GM12872 (cell line): ENCODE results near the gene COL23A1.

Experiments used
- CTCF ChIP-seq: IDR thresholded peaks from 3 replicates; pipeline ENCODE4 v1.5.1; 2011; ENCODE audit warnings: low read depth, mild to moderate bottlenecking, low read length, moderate library complexity; ENCODE audit not compliant: insufficient read depth

The COL23A1 gene

DNA sequence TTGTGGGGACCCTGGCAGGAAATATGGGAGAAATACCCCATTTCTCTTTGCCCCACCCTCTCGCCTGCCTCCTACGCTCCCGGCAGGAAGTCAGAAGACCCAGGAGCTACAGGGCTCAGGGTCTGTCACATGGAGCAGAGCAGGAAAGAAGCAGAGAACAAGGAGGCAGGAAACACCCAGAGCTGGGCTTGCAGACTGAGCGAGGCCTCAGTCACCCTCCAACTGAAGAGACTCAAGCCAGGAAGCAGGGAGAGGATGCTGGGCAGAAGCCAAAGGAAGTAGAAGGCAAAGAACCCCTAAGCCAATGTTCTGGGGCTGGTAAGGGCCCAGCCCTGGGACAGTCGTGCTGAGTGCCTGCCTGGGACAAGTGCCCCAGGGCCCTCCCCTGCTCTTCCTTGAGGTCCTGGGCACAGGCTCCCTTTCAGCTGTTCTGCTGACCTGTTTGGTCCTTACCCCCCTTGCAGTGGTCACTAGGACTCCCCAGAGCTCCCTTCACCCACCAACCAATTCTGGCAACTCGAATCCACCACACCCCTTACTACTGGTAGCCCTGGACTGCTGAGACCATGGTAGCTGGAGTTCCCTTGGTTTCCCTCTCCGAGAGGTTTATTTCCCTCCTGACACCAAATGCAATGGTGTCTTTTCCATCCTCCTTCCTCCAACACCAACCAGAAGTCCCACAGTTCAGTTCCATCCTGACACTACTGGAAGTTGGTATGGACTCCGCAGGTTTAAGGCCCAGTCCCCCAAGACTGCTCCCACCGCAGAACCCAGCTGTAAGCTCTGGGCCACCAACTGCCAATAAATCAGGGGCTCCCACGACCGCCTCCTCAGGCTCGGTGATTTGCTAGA lies 157.5 kb downstream of the COL23A1 start:
- TF ChIP-seq CTCF, result no peak

GRCh38 chr5:178431782-178432165 lies 158.4 kb downstream of the COL23A1 start:
- TF ChIP-seq CTCF, result no peak

- TF ChIP-seq CTCF, result no peak
Observed at GRCh38 chr5:178431063-178431781, 159.0 kb downstream of the COL23A1 start.

GRCh38 chr5:178430186-178431062 lies 159.8 kb downstream of the COL23A1 start:
- TF ChIP-seq CTCF, result no peak

DNA sequence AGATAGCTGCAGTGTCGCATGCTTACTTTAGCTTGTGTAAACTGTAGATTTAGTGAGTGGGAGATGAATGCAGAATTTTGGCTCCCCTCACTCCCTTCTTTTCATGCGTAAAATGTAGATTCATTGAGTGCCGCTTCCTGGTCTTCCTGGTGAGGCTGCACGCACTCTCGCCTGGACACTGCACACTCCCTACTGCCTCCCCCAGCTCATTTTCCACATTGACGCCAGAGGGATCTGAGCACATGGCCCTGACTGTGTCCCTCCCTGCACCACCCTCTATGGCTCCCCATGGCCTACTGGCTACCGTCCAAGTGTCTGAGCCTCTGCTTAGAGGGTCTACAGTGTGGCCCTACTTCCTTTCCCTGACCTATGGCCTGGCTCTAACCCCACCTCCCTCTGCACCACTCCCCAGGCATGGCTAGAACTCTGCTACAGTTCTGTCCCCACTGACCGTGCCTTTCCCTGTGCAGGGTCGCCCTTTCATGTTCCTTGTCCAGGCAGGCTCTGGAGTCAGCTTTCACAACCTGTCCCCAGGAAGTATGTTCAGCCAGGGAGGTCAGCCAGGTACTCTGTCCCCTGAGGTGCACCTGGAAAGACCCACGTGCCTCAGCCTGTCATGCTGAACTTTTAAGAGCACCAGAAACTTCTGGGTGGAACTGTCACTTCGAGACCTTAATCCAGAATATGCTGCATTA lies 160.6 kb downstream of the COL23A1 start:
- no peak for TF ChIP-seq CTCF

DNA sequence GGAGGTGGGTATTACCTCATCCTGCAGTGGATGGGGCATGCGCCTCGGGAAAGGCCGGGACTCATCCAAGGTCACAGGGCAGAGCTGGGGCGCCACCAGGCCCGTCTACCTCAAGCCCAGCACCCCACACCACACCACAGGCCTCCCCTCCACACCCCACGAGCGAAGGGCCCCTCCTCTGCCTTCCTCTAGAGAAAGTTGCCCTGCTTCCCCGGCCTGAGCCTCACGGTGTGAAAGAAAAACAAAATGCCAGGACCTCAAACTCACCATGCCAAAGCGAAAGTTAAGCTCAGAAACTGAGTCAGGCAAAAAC lies 161.1 kb downstream of the COL23A1 start:
- no peak for TF ChIP-seq CTCF
